8988T (cell line): ENCODE measurements around the gene TMEM184B.
A peak's percentile ranks its signal among the peaks of the same experiment; 100 is the strongest.

Experiments used
- DNase-seq: peaks from one replicate; pipeline ENCODE4 v3.0.0; 2011

Gene TMEM184B

GRCh38 chr22:38271927-38272372 is 860 bp downstream of the TMEM184B start:
- DNase-seq: no peak

- no peak for DNase-seq
Observed at GRCh38 chr22:38271101-38271500, 1.7 kb downstream of the TMEM184B start.

DNA sequence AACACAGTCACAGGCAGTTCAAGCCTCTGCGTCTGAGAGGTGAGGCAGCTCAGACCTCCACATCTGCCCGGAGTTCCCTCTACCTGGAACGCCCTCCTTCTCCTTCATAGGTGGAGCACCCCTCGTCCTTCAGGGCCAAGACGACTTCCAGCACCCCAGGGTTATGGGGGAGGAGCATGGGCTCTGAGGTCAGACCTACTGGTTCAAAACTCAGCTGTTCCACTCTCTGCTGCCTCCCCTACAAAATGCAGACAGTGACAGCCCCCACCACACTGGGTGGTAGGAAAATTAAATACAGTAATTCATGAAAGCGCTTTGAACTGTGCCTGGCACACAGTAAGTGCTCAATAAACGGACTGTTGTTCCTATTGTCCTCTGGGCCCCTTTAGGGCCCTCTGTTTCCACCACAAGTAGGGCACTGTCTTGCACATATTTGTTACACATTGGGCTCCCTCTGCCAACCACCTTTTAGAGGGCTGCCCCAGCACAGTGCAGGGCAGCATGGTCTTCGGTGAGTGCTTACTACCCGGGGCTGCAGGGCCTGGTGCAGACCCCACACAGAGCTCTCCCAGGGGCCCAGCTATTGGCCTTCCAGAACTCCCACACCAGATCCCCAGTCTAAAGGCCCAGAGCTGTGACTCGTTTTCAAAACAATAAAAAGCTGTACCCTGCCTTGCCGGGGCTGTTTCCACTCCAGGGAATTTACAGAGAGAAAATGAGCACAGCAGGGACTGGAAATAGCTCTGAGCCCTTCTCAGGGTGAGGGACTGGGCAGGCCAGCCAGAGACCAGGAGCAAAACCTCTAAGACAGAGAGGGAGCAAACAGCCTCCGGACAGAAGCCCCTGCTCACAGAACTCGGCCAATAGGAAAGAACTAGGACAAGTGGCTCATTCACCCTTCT is 2.5 kb downstream of the TMEM184B start:
- DNase-seq: no peak

- DNase-seq: no peak
Observed at GRCh38 chr22:38269466-38269865, 3.3 kb downstream of the TMEM184B start.

DNA sequence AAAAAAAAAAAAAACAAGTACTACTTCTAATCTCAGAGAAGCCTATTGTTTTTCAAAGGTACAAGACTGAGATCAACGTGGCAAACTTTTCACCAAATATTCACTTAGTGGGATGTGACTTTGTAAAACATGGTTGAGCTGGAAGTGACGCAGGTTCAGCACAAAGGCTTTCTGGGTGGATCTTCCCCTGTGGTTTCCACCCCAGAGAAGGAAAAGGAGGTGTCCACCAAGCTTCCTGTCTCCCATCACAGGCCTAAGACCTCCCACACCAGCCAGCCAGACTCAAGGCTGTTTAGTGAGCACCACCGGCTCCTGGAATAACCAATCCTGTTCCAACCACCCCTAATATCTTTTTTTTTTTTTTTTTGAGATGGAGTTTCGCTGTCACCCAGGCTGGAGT is 5.7 kb downstream of the TMEM184B start:
- DNase-seq: no peak

DNA sequence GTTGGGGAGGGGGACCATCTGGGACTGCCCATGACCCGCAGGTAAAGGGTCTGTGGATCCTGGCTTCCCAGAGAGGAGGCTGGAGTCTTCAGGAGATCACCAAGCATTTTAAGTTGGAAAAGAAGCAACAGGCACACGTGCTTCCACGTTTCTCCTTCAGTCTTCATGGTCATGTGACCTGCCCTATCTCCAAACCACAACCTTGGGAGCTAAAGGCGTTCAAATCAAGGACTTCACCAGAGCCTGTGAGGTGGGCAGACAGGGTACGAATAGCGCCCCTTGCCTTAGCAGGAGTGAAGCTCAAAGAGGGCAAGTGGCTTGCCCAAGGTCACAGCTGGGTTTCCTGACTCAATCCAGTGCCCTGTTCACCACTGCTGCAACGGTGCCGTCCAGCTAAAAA is 6.7 kb downstream of the TMEM184B start:
- no peak for DNase-seq

DNA sequence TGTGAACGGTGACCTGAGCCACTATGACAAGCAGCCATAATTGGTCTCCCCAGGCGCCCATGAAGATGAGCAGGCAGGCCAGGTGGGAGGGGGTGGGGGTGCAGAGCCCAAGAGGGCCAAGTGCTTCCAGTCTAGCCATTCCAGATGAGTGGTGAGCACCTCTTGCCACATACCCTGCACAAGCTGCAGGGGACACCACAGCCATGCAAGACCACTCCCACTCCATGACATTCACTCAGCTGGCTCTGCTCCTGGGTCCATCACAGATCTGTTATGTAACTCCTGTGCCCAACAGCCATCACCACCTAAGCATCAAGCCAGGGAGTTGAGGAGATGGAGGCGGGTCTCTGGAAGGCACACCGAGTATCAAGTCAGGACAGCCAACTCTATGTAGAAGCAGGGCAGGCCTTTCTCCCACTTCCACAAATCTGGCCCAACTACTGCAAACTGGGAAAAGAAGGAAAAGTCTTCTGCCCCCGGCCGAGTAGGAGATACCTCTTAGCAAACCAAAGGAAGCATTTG is 8.4 kb downstream of the TMEM184B start:
- DNase-seq: no peak

GRCh38 chr22:38262051-38262795 is 10.6 kb downstream of the TMEM184B start:
- DNase-seq: peak; percentile 60

DNA sequence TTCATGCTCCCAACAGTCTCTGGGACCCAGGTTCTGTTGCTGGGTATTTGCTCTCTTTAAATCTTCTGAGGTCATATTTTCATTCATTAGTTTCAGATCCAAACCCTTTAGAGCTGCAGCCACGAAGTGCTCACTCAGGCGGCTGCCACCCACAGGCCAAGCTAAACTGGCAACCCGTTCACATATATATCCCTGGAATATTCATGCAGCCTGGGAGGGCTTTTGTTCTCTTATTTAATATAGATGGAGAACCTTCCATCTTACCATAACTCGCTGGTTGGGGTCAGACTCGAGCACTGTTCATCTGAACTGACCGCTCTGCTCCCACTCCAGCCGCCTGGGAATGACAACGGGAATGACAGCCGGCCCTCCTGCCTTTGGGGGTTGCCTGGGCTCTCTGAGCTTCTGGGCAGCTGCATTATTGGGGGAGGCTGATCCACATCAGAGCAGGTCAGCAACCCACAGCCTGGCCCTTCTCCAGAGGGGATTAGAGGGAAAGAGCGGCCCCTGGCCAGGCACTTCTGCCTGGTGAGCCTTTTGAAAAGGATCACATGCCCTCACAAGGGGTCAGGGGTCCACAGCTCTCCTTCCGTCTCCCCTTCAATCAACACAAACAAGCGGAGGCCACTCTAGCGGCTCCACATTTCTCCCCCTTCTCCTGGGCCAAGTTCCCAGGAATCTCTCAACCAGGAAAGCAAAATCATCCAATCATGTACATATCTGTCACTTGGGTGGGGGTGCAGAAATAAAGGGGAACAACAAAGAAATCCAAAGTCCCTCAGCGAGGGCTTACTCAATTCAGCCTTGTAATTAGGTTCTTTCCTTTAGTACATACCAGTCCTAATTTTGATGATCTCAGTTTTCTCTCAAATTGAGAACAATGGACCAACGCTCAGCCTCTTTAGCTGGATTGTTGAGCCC is 11.8 kb downstream of the TMEM184B start:
- DNase-seq: no peak

- DNase-seq: no peak
Observed at GRCh38 chr22:38259370-38259769, 13.4 kb downstream of the TMEM184B start.

DNA sequence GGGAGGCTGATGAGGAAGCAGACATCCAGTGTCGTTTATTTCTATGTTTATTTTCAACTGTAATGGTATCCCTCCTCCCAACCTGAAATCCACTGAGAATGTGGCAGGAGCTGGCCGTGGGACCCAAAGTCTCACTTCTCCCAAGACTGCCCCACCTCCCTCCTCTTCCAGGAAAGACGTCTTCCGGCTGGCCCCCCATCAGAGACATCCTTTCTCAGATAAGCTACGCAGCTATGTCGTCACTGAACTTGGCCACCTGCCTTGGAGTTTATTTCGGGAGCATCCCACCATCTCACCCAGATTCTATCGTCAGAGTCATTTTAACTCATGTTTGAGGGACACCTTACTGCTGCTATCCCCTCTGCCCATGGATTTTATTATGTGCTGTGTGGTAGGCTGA is 13.9 kb downstream of the TMEM184B start:
- no peak for DNase-seq

GRCh38 chr22:38257650-38258250 is 15.1 kb downstream of the TMEM184B start:
- DNase-seq: no peak

GRCh38 chr22:38257181-38257580 is 15.6 kb downstream of the TMEM184B start:
- DNase-seq: no peak

GRCh38 chr22:38255697-38256096 is 17.1 kb downstream of the TMEM184B start:
- DNase-seq: no peak

DNA sequence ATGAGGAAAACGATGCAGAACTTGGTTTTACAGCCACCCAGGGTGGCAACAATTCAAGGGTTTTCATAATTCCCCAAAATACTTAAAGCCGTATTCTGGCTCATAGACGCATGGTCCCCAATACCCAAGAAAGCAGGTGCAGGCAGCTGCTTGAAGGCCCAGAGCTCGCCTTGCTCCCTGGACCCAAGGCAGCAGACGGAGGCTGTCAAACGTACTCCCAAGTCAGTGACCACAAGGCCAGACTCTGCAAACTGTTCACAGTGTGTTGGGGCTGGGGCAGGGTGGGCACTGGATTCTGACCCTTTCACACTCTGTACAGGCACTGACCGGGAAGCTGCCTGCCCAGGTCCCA is 21.5 kb downstream of the TMEM184B start:
- DNase-seq: no peak

DNA sequence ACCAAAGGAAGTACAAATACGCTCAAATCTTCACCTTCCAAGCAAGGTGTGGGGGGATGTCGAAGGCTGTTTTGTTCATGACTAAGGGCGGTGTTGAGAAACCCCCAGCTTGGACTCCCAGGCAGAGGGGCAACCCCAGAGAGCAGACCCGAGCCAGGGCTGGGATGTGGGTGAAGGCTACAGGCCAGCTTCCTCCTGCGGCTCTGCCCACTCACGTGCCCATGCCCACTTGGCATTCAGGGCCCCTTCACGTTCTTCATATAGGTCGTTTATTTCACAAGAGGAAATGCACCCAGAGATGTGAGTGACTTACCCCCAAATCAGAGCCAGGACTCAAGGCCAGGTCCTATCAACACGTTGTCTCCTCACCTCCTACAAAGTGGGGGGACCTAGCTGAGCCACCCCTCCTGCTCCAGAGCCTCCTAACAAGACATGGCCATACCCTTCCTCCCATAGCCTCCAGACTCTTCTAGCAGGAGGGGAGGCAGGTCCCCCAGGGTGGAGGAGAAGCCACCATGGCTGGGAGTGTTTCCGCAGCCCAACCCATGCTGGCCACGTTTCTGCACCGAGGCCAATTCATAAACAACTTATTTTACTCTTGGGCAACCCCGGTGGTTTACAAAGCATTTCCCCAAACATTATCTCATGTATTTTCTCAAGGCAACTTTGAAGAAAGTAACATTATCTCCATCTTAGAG is 22.0 kb downstream of the TMEM184B start:
- DNase-seq: no peak

DNA sequence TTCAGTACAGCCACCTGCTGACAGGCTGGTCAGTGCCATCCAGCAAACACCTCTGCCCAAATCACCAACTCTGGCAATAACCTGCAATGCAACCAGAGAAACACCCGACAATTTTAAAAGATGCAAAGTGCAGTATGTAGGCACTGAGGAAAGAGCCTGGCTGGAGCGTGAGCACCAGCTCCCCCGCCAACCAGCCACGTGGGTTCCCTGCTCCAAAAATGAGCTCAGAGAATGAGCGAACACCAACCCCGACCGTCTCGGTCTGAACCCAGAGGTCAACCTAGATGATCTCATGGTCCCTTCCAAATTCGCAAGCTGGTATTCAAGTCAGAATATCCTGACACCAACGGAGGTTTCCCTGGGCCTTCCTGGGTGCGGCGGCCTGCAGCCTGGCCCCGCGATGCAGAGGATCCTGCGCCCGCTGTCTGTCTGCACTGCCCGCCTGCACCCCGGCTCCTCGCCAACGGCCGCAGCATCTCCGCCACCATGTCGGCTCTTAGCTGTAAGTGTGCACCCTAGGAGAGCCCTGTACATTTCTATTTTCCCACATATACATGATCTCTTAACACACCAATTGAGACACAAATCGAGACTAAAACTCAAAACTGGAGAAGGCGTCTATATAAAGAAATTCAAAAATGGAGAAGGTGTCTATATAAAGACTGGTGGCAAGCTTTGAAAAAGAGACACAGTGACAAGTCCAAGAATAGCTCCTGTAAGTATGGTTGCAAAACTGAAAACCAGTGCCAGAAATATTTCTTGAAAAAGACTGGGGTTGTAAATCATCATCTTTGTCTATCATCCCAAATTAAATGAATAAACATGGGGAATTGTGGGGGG is 22.8 kb downstream of the TMEM184B start:
- no peak for DNase-seq

DNA sequence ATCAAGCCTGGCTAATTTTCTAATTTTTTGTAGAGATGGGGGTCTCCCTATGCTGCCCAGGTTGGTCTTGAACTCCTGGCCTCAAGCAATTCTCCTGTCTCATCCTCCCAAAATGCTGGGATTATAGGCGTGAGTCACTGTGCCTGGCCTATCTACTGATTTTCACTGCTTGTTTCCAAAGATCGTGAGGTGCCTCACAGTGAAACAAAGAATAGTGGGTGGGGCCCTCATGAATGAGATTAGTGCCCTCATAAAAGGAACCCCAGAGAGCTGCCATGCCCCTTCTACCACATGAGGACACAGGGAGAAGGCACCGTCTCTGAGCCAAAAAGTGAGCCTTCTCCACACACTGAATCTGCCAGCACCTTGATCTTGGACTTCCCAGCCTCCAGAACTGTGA is 23.5 kb downstream of the TMEM184B start:
- no peak for DNase-seq

DNA sequence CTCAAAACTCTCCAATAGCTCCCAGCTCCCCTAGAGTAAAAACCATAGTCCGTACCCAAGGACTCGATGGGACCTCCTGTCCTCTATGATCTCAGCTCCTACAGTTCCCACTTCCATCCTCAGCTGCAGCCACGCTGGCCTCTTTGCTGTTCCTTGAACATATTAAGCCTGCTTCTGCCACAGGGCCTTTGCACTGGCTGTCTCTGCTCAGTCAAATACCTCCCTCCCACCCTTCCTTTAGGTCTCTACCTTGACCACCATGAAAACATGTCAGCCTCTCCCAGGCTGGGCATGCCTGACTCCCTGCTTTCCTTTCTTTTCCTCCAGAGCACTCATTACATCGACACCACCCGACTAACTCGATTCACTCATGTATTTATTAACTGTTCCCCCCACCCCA is 24.5 kb downstream of the TMEM184B start:
- DNase-seq: no peak

- no peak for DNase-seq
Observed at GRCh38 chr22:38247713-38248112, 25.1 kb downstream of the TMEM184B start.

GRCh38 chr22:38246692-38247091 is 26.1 kb downstream of the TMEM184B start:
- no peak for DNase-seq
